Measurements from ENCODE around the gene SSTR5. TPM values are rescaled to one million over a fixed set of nuclear protein-coding genes. Genes with fewer than 3 reads are reported as not detected.

The SSTR5 gene
- total and polyA plus RNA-seq, 2 of the 4 experiments (the other 2 are of a cell fraction), result not detected

DNA sequence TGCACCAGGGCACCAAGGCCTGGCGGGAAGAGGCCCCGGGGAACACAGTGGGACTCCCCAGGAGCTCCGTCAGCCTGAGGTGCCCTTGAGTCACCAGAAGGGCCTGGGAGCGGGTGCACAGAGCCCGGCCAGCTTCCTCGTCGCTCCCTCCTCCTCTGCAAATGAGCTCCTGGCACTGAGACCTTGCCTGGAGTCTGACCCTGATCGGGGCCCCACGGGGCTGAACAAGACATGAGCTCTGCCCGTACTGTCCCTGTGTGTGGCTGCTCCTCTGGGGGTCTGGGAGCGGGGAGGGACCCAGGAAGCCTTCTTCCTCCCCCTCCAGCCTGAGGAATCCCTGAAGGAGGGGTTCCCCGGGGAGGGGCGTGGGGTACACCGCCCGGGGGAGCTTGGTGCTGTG lies 36.4 kb upstream of the SSTR5 start:
- CTCF ChIA-PET, result no interaction called here
- in situ Hi-C loops (cut with MboI; ENCODE audit: low sequenced_read_pairs), result no loop called here

More for the DNA sequence above, 36.4 kb upstream of the SSTR5 start:
- H4K91ac ChIP-seq (ENCODE audit: insufficient read depth, low read depth, low read length), result no peak overlapping the region
- H2BK20ac ChIP-seq (ENCODE audit: low read depth, low read length), result no peak overlapping the region
- no peak overlapping the region for H2AK9ac ChIP-seq (replicated peaks; ENCODE audit: low read depth, low read length, poor library complexity)
- ATAC-seq (ENCODE audit: low read depth), result 0 out of 2 replicates have a peak, but pooled peaks have one; percentile 14
- intact Hi-C loops (cut with micrococcal nuclease) (no loop called here), dilution Hi-C loops (cut with HindIII; ENCODE audit: low sequenced_read_pairs, unreplicated experiment) (no loop called here)
- no peak overlapping the region for H3K56ac ChIP-seq (ENCODE audit: extremely low read depth, insufficient read depth, low read length)
- H4K8ac ChIP-seq (ENCODE audit: low read depth in 2 of 2, low read length in 2 of 2), result no peak overlapping the region
- H3K9me1 ChIP-seq (ENCODE audit: insufficient read depth, low read length), result no peaks in the 10 kb centered on the region
- H3K14ac ChIP-seq (replicated peaks; ENCODE audit: low read depth, low read length), result no peak overlapping the region
- H2BK120ac ChIP-seq (ENCODE audit: low read depth, low read length), result no peak overlapping the region
- H3K4ac ChIP-seq (ENCODE audit: low read depth, low read length), result no peak overlapping the region
- H3K79me1 ChIP-seq (ENCODE audit: low read depth in 1 of 2, low read length in 2 of 2), result no peaks in the 10 kb centered on the region
- no peak overlapping the region for H3K4me3 ChIP-seq (ENCODE audit: insufficient read depth, low read depth, low read length)
- H3K4me2 ChIP-seq (ENCODE audit: low read depth, low read length), result no peak overlapping the region
- H2AFZ ChIP-seq (replicated peaks; ENCODE audit: low read length, poor library complexity), result no peak overlapping the region
- H2AK5ac ChIP-seq (ENCODE audit: low read depth, low read length), result no peak overlapping the region
- no peak overlapping the region for H3K27ac ChIP-seq (ENCODE audit: insufficient read depth, low read length)
- TF ChIP-seq BHLHE40 (IDR thresholded peaks at IDR 0.05; ENCODE audit: low read depth, low read length) (no peak), NFE2L2 (IDR thresholded peaks at IDR 0.05; ENCODE audit: low read depth, low read length) (no peak), POLR2A (IDR thresholded peaks at IDR 0.05; ENCODE audit: low read depth, low read length) (no peak), FOS (IDR thresholded peaks at IDR 0.05; ENCODE audit: low read depth, low read length) (no peak), RAD21 (IDR thresholded peaks at IDR 0.05; ENCODE audit: low read length) (no peak), CHD1 (IDR thresholded peaks at IDR 0.05; ENCODE audit: low read depth, low read length) (no peak), RFX5 (IDR thresholded peaks at IDR 0.05; ENCODE audit: low read depth, low read length) (no peak), SMC3 (IDR thresholded peaks at IDR 0.05; ENCODE audit: low read depth, low read length) (no peak), MAZ (IDR thresholded peaks at IDR 0.05; ENCODE audit: borderline replicate concordance, low read depth, low read length) (no peak), RCOR1 (IDR thresholded peaks at IDR 0.05; ENCODE audit: insufficient replicate concordance, low read length) (no peak), MXI1 (IDR thresholded peaks at IDR 0.05; ENCODE audit: borderline replicate concordance, low read depth, low read length) (no peak), CEBPB (IDR thresholded peaks at IDR 0.05; ENCODE audit: low read depth, low read length) (no peak), MAFK (IDR thresholded peaks at IDR 0.05; ENCODE audit: low read depth, low read length) (no peak)
- TF ChIP-seq, protein P1, sequence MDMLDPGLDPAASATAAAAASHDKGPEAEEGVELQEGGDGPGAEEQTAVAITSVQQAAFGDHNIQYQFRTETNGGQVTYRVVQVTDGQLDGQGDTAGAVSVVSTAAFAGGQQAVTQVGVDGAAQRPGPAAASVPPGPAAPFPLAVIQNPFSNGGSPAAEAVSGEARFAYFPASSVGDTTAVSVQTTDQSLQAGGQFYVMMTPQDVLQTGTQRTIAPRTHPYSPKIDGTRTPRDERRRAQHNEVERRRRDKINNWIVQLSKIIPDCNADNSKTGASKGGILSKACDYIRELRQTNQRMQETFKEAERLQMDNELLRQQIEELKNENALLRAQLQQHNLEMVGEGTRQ (IDR thresholded peaks at IDR 0.05; ENCODE audit: low read depth, low read length), result no peak
- TF ChIP-seq, protein P2, sequence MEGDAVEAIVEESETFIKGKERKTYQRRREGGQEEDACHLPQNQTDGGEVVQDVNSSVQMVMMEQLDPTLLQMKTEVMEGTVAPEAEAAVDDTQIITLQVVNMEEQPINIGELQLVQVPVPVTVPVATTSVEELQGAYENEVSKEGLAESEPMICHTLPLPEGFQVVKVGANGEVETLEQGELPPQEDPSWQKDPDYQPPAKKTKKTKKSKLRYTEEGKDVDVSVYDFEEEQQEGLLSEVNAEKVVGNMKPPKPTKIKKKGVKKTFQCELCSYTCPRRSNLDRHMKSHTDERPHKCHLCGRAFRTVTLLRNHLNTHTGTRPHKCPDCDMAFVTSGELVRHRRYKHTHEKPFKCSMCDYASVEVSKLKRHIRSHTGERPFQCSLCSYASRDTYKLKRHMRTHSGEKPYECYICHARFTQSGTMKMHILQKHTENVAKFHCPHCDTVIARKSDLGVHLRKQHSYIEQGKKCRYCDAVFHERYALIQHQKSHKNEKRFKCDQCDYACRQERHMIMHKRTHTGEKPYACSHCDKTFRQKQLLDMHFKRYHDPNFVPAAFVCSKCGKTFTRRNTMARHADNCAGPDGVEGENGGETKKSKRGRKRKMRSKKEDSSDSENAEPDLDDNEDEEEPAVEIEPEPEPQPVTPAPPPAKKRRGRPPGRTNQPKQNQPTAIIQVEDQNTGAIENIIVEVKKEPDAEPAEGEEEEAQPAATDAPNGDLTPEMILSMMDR (conservative IDR thresholded peaks at IDR 0.05; ENCODE audit: low read depth, low read length), result no peak
- TF ChIP-seq, protein P3, sequence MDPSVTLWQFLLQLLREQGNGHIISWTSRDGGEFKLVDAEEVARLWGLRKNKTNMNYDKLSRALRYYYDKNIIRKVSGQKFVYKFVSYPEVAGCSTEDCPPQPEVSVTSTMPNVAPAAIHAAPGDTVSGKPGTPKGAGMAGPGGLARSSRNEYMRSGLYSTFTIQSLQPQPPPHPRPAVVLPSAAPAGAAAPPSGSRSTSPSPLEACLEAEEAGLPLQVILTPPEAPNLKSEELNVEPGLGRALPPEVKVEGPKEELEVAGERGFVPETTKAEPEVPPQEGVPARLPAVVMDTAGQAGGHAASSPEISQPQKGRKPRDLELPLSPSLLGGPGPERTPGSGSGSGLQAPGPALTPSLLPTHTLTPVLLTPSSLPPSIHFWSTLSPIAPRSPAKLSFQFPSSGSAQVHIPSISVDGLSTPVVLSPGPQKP (IDR thresholded peaks at IDR 0.05; ENCODE audit: borderline replicate concordance, low read depth, low read length), result no peak
- no TSS peak for BruUV-seq (replicated peaks)
- no peak overlapping the region for H3K9ac ChIP-seq (ENCODE audit: low read depth, low read length)
- no peaks in the 10 kb centered on the region for H3K36me3 ChIP-seq (ENCODE audit: control insufficient read depth, insufficient read depth, low read length)
- no peak overlapping the region for H2BK15ac ChIP-seq (ENCODE audit: low read depth, low read length)
- H4K5ac ChIP-seq (ENCODE audit: low read depth, low read length), result no peak overlapping the region
- peaks cover 19% of the 10 kb centered on the region for H3K27me3 ChIP-seq (ENCODE audit: control insufficient read depth, insufficient read depth, low read length)
- WGBS, 2 experiments (ENCODE audit: extremely low coverage in 2 of 2, insufficient read length in 1 of 2), result 71% methylated on average over 1 of the region's 15 CpGs; no CpG with 5 or more reads in 1 of the 2 experiments
- DNase-seq, result no peak
- POLR2A ChIA-PET (ENCODE audit: unreplicated experiment), result no interaction called here
- no peak overlapping the region for H3K23ac ChIP-seq (ENCODE audit: low read depth, low read length)
- no peaks in the 10 kb centered on the region; the same call in 1 of the 2 replicates for H3K9me3 ChIP-seq (ENCODE audit: control insufficient read depth, insufficient read depth, low read length)
- no peaks in the 10 kb centered on the region for H3K4me1 ChIP-seq (ENCODE audit: control insufficient read depth, insufficient read depth, low read length)
- H2BK5ac ChIP-seq (ENCODE audit: low read depth, low read length, poor library complexity, severe bottlenecking), result no peak overlapping the region
- no peaks in the 10 kb centered on the region for H4K20me1 ChIP-seq (ENCODE audit: insufficient read depth, low read length)
- no peak overlapping the region for H3K18ac ChIP-seq (ENCODE audit: low read depth, low read length)

Measured in IMR-90 (cell line).